ENCODE measurements around the gene MIXL1. TPM values are rescaled to one million over a fixed set of nuclear protein-coding genes. Genes with fewer than 3 reads are reported as not detected.

Gene MIXL1
- total RNA-seq, 1 experiment from 2014 or later, result not detected

- TF ChIP-seq, protein P1, sequence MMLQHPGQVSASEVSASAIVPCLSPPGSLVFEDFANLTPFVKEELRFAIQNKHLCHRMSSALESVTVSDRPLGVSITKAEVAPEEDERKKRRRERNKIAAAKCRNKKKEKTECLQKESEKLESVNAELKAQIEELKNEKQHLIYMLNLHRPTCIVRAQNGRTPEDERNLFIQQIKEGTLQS (IDR thresholded peaks at IDR 0.05), result no peak
- TF ChIP-seq RAD21 (IDR thresholded peaks at IDR 0.05; ENCODE audit: low read depth), result no peak
Measured at GRCh38 chr1:226255380-226255779, 31.9 kb downstream of the MIXL1 start (continued).

GRCh38 chr1:226261818-226262217, 38.4 kb downstream of the MIXL1 start:
- H4K20me1 ChIP-seq (ENCODE audit: insufficient read depth), result no peaks in the 10 kb centered on the region
- BruUV-seq (replicated peaks), result no TSS peak
- ATAC-seq (no peak), DNase-seq (ENCODE audit: low read depth, low spot score) (no peak)
- no peak overlapping the region for H3K9ac ChIP-seq (ENCODE audit: low read length)
- H3K79me2 ChIP-seq (ENCODE audit: insufficient read depth, low read length), result no peaks in the 10 kb centered on the region
- H2AFZ ChIP-seq (ENCODE audit: low read depth, low read length, poor library complexity, severe bottlenecking), result no peak overlapping the region
- H3K27ac ChIP-seq (ENCODE audit: low read depth, low read length), result no peak overlapping the region
- H3K4me2 ChIP-seq (ENCODE audit: low read length), result no peak overlapping the region
- H3K9me3 ChIP-seq (ENCODE audit: control insufficient read depth in 1 of 2, insufficient read depth in 1 of 2, low read depth in 1 of 2, low read length in 2 of 2), result no peaks in the 10 kb centered on the region
- no peaks in the 10 kb centered on the region for H3K27me3 ChIP-seq (ENCODE audit: insufficient read depth, low read length)
- H3K9me2 ChIP-seq (ENCODE audit: insufficient read depth), result no peaks in the 10 kb centered on the region
- intact Hi-C loops (cut with micrococcal nuclease), result no loop called here
- CTCF ChIA-PET, result no interaction called here
- POLR2A ChIA-PET, result no interaction called here
- H3K36me3 ChIP-seq (ENCODE audit: control insufficient read depth in 1 of 2, insufficient read depth in 2 of 2, low read length in 2 of 2), result 0 out of 4 replicates have a peak, but pooled peaks cover 3 to 6% of the 10 kb centered on the region in 2 experiments
- TF ChIP-seq EZH2phosphoT487 (IDR thresholded peaks at IDR 0.05; ENCODE audit: borderline replicate concordance), result no peak
- TF ChIP-seq YY1 (IDR thresholded peaks at IDR 0.05; ENCODE audit: extremely low read depth, insufficient replicate concordance, low read depth, low read length), result no peak
- TF ChIP-seq RAD21 (IDR thresholded peaks at IDR 0.05; ENCODE audit: low read depth), result no peak
- TF ChIP-seq POLR2A (IDR thresholded peaks at IDR 0.05; ENCODE audit: borderline replicate concordance, extremely low read depth, insufficient read depth, insufficient read length), result no peak
- no peak for TF ChIP-seq ELF1 (IDR thresholded peaks at IDR 0.05; ENCODE audit: borderline replicate concordance, low read depth)
- RAD21 ChIA-PET (ENCODE audit: low non-redundant PET in 1 of 2, low total read pairs in 2 of 2, uncharacterized antibody in 2 of 2, unreplicated experiment in 2 of 2), result no interaction called here
- no peaks in the 10 kb centered on the region for H3K4me1 ChIP-seq (ENCODE audit: control insufficient read depth in 1 of 2, insufficient read depth in 2 of 2, low read length in 2 of 2)
- H3K4me3 ChIP-seq (replicated peaks in 1 of 2; ENCODE audit: low read depth in 1 of 2, low read length in 2 of 2), result no peak overlapping the region

GRCh38 chr1:226268421-226269124, 45.1 kb downstream of the MIXL1 start:
- no peak for ATAC-seq
- no TSS peak for BruUV-seq (replicated peaks)
- Histone ChIP-seq H3K4me2 (ENCODE audit: low read length) (no peak overlapping the region), H3K4me1 (ENCODE audit: control insufficient read depth in 1 of 2, insufficient read depth in 2 of 2, low read length in 2 of 2) (no peaks in the 10 kb centered on the region), H3K4me3 (replicated peaks in 1 of 2; ENCODE audit: low read depth in 1 of 2, low read length in 2 of 2) (no peak overlapping the region), H3K27ac (ENCODE audit: low read depth, low read length) (no peak overlapping the region), H3K27me3 (ENCODE audit: insufficient read depth, low read length) (no peaks in the 10 kb centered on the region), H4K20me1 (ENCODE audit: insufficient read depth) (no peaks in the 10 kb centered on the region), H3K9me2 (ENCODE audit: insufficient read depth) (no peaks in the 10 kb centered on the region), H3K36me3 (ENCODE audit: control insufficient read depth in 1 of 2, insufficient read depth in 2 of 2, low read length in 2 of 2) (0 out of 4 replicates have a peak, but pooled peaks cover 1 to 3% of the 10 kb centered on the region in 2 experiments), H3K9ac (ENCODE audit: low read length) (no peak overlapping the region), H2AFZ (ENCODE audit: low read depth, low read length, poor library complexity, severe bottlenecking) (no peak overlapping the region), H3K9me3 (ENCODE audit: control insufficient read depth in 1 of 2, insufficient read depth in 1 of 2, low read depth in 1 of 2, low read length in 2 of 2) (no peaks in the 10 kb centered on the region), H3K79me2 (ENCODE audit: insufficient read depth, low read length) (no peaks in the 10 kb centered on the region)
- intact Hi-C loops (cut with micrococcal nuclease), result no loop called here
- POLR2A ChIA-PET, result no interaction called here
- TF ChIP-seq ELF1 (IDR thresholded peaks at IDR 0.05; ENCODE audit: borderline replicate concordance, low read depth) (no peak), EZH2phosphoT487 (IDR thresholded peaks at IDR 0.05; ENCODE audit: borderline replicate concordance) (no peak), REST (IDR thresholded peaks at IDR 0.05; ENCODE audit: low read depth) (no peak), ZFX (IDR thresholded peaks at IDR 0.05) (no peak), EZH2 (IDR thresholded peaks at IDR 0.05) (no peak)
- TF ChIP-seq, protein P2, sequence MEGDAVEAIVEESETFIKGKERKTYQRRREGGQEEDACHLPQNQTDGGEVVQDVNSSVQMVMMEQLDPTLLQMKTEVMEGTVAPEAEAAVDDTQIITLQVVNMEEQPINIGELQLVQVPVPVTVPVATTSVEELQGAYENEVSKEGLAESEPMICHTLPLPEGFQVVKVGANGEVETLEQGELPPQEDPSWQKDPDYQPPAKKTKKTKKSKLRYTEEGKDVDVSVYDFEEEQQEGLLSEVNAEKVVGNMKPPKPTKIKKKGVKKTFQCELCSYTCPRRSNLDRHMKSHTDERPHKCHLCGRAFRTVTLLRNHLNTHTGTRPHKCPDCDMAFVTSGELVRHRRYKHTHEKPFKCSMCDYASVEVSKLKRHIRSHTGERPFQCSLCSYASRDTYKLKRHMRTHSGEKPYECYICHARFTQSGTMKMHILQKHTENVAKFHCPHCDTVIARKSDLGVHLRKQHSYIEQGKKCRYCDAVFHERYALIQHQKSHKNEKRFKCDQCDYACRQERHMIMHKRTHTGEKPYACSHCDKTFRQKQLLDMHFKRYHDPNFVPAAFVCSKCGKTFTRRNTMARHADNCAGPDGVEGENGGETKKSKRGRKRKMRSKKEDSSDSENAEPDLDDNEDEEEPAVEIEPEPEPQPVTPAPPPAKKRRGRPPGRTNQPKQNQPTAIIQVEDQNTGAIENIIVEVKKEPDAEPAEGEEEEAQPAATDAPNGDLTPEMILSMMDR (IDR thresholded peaks at IDR 0.05 in 2 of 3, conservative IDR thresholded peaks at IDR 0.05 in 1 of 3; ENCODE audit: borderline replicate concordance in 1 of 3, insufficient read depth in 1 of 3, low read depth in 2 of 3, low read length in 2 of 3), result no peak
- CTCF ChIA-PET, result no interaction called here
- RAD21 ChIA-PET (ENCODE audit: low non-redundant PET in 1 of 2, low total read pairs in 2 of 2, uncharacterized antibody in 2 of 2, unreplicated experiment in 2 of 2), result no interaction called here
- DNase-seq (ENCODE audit: low read depth, low spot score), result no peak

Data from HCT116 (cell line).